Ramos (cell line): ENCODE results near the gene CRK.

ENCODE experiments used
- in situ Hi-C: fragments of 300-500 bp; cut with MboI; formaldehyde crosslinking; loops from one replicate; pipeline ENCODE4 v1.14.3; 2022; ENCODE audit warnings: low sequenced_read_pairs; ENCODE audit not compliant: unreplicated experiment

CRK gene

DNA sequence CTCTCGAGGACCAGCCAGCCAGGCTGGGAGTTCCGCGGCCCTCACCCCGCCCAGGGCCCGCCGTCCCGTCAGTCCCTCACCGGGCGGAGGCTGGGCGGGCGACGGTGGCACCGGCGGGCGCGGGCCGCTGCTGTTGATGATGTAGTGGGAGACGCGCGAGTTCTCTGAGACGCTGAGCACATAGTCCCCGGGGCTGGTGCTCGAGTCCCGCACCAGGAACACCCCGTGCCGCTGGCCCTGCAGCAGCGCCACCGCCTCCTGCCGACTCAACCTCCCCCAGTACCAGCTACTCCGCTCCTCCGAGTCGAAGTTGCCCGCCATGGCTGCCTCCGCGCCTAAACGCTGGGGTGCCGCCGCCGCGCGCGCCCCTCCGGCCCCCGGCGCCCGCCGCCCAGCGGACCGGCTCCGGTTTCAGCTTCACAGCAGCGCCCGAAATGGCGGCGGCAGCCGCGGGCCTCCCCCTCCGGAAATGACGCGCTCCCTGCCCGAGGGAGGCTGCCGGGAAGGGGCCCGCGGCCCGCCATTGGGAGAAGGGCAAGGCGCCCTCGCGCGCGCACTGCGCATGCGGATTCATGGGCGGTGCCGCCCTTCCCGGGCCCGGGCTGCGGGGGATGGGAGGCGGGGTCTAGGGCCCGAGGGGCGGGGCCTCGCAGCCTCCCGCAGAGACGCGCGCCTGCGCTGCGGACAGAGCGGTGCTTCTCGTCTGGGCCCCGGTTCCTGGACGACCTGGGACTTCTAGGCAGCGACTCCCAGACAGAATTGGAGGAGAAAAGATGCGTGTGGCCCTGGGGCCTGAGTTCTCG lies at the start of gene CRK:
TSS of gene CRK (minus strand) at position 436 of the 803 bp plus-strand sequence. CDS start at position 321, 115 bp downstream.
- in situ Hi-C loops: no loop called here

- in situ Hi-C loops: no loop called here
These were observed 49.6 kb upstream of the CRK start for GRCh38 chr17:1505586-1505985.

- in situ Hi-C loops: no loop called here
These were observed 48.8 kb upstream of the CRK start for GRCh38 chr17:1504866-1505265.

DNA sequence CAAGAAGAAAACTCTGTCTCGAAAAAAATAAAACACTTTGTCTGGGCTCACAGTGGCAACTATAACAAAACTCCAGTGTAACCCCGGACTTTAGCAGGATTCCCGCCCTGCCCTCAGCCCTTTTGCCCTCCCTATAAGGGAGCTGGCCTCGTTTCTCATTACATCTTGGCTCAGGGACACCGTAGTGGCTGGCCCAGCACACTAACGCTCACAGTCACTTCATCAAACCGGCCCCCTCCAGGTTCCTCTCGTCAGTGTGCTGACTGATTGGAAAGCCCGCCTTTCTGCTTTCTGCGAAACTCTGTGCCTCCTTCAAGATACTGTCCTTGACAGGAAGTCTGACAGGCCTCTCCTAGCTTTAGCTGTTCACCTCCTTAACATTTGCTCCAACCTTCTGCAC lies 47.7 kb upstream of the CRK start:
- in situ Hi-C loops: no loop called here

DNA sequence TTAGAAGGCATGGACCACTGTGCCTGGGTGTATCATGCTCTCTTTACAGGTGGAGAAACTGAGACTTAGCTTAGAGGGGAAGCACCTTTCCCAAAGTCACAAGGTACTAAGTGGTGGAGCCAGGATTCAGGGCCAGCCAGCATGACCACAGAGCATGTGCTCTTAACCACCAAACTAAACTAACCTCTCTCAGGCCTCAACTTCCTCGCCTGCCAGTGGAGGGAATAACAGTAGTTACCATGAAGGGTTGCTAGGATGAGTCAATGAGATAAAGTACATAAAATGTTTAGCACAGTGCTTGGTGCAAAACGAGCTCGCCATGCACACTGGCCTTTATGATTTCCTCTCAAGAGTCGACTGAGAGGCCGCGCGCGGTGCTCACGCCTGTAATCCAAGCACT lies 42.8 kb upstream of the CRK start:
- in situ Hi-C loops: no loop called here

GRCh38 chr17:1498233-1498632 lies 42.2 kb upstream of the CRK start:
- in situ Hi-C loops: no loop called here

GRCh38 chr17:1497831-1498230 lies 41.8 kb upstream of the CRK start:
- in situ Hi-C loops: no loop called here

- in situ Hi-C loops: no loop called here
These were observed 40.8 kb upstream of the CRK start for GRCh38 chr17:1496869-1497268.

GRCh38 chr17:1495265-1495989 lies 39.4 kb upstream of the CRK start:
- in situ Hi-C loops: no loop called here

GRCh38 chr17:1494736-1495253 lies 38.8 kb upstream of the CRK start:
- in situ Hi-C loops: no loop called here

GRCh38 chr17:1494203-1494602 lies 38.2 kb upstream of the CRK start:
- in situ Hi-C loops: no loop called here

GRCh38 chr17:1493291-1493980 lies 37.4 kb upstream of the CRK start:
- in situ Hi-C loops: no loop called here

GRCh38 chr17:1492249-1493206 lies 36.5 kb upstream of the CRK start, which contains the start of gene MYO1C:
Gene MYO1C, minus strand, starts transcription at chr17:1492686. Its CDS starts 199 bp downstream, at chr17:1492487.
- in situ Hi-C loops: no loop called here

- in situ Hi-C loops: no loop called here
These were observed 35.6 kb upstream of the CRK start for GRCh38 chr17:1491443-1492248.

GRCh38 chr17:1490643-1491442 lies 34.8 kb upstream of the CRK start:
- in situ Hi-C loops: no loop called here

- in situ Hi-C loops: no loop called here
These were observed 32.8 kb upstream of the CRK start for GRCh38 chr17:1488826-1489270.

DNA sequence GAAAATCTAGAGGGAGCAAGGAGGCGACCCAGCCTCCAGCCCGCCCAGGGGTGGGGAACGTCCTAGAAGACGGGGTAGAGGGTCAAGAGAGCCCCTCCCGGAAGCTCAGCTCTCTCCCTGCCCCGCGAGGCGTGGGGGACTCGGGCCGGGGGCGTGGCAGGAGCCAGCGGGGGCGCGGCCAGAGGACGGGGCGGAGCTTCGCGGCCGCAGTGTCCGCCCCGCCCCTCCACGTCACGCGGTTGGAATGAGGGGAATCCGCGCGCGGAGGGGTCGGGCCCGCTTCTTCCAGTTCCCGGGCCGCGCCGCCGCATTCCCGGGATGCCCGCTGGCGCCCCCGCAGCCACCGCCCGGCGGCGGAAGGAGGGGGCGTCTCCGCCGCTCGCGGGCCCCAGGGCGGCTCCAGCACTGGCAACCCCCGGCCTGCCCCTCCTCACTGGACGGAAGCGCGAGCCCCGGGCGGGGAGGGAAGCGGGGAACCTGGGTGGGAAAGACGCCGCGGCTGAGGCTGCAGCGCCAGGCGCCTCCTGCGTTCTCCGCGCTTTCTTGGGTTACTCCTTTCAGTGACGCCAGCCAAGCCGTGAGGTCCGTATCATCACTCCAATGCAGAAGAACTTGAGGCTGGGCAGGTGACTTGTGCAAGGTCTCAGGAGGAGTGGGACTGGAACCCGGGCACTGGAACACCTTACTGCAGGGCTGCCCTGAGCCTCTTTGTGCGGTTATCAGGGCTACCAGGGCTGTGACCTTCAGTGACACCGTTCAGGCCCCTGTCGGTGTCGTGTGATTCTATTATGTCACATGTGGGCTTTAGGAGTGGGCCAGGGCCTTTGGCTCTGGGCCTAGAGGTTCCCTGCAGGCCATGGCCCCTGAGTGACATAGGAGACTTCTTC lies 32.1 kb upstream of the CRK start:
- in situ Hi-C loops: no loop called here
